ENCODE results near the gene MXRA8. TPM values are rescaled to one million over a fixed set of nuclear protein-coding genes. Genes with fewer than 3 reads are reported as not detected.

Gene MXRA8
- total RNA-seq, 3 donors from 2014 or later: 6.8 to 62.1 (median 20.8) TPM

GRCh38 chr1:1351511-1352427 is 6.6 kb downstream of the MXRA8 start:
- Histone ChIP-seq H3K9me3 (no peaks in the 10 kb centered on the region), H3K36me3 (ENCODE audit: low read depth) (no peaks in the 10 kb centered on the region), H3K4me3 (no peak overlapping the region), H3K4me1 (ENCODE audit: low read depth) (peaks cover 27% of the 10 kb centered on the region)
- ATAC-seq: no peak
- DNase-seq: no peak
- no peak for TF ChIP-seq CTCF (IDR thresholded peaks at IDR 0.05)
- intact Hi-C loops (cut with DNase I, micrococcal nuclease): loop anchor here in 1 of 2 donors (2.0 kb wide), 1 partner anchor 23 kb away; the partner anchor contains the start of gene AURKAIP1

GRCh38 chr1:1349256-1350012 is 8.9 kb downstream of the MXRA8 start, which contains the start of gene DVL1:
Gene DVL1, minus strand, starts transcription at chr1:1349418. Its CDS starts 353 bp downstream, at chr1:1349065.
- intact Hi-C loops (cut with DNase I, micrococcal nuclease): no loop called here
- no peaks in the 10 kb centered on the region for H3K9me3 ChIP-seq
- DNase-seq (peak; percentile 72 to 84 (median 82)), ATAC-seq (peak; percentile 63)
- no peak for TF ChIP-seq CTCF (IDR thresholded peaks at IDR 0.05)
- no peaks in the 10 kb centered on the region for H3K36me3 ChIP-seq (ENCODE audit: low read depth)
- peak within 1 kb of the TSS; percentile 65 for H3K4me3 ChIP-seq
- H3K4me1 ChIP-seq (ENCODE audit: low read depth): peaks cover 34% of the 10 kb centered on the region

- intact Hi-C loops (cut with DNase I, micrococcal nuclease): no loop called here
- TF ChIP-seq CTCF (IDR thresholded peaks at IDR 0.05): no peak
- H3K4me3 ChIP-seq: peak overlapping the region; percentile 65
- DNase-seq (peak in 2 of 3 donors; percentile 57 to 68), ATAC-seq (peak; percentile 4)
- H3K36me3 ChIP-seq (ENCODE audit: low read depth): no peaks in the 10 kb centered on the region
- peaks cover 31% of the 10 kb centered on the region for H3K4me1 ChIP-seq (ENCODE audit: low read depth)
- H3K9me3 ChIP-seq: no peaks in the 10 kb centered on the region
Measured at GRCh38 chr1:1348420-1349255, 9.7 kb downstream of the MXRA8 start.

- Histone ChIP-seq H3K4me3 (no peak overlapping the region), H3K9me3 (no peaks in the 10 kb centered on the region), H3K4me1 (ENCODE audit: low read depth) (peaks cover 29% of the 10 kb centered on the region), H3K36me3 (ENCODE audit: low read depth) (no peaks in the 10 kb centered on the region)
- peak; percentile 81 to 83 (median 81) for DNase-seq
- ATAC-seq: peak; percentile 67
- intact Hi-C loops (cut with DNase I, micrococcal nuclease): no loop called here
- no peak for TF ChIP-seq CTCF (IDR thresholded peaks at IDR 0.05)
Measured at GRCh38 chr1:1347663-1348419, 10.5 kb downstream of the MXRA8 start.

Measured in mucosa of descending colon (tissue), 3 donors.